Measurements from ENCODE around the gene PCDHGB6. TPM values are rescaled to one million over a fixed set of nuclear protein-coding genes. Genes with fewer than 3 reads are reported as not detected.
"Not testable (repeated sequence)": the region's sequence is repeated elsewhere in the genome, so short reads cannot be mapped to it uniquely, and the experiment has no call there.

The PCDHGB6 gene
- total and polyA plus RNA-seq, 8 donors = 0.29 to 6.2 (median 2.3) TPM; not detected in 2

DNA sequence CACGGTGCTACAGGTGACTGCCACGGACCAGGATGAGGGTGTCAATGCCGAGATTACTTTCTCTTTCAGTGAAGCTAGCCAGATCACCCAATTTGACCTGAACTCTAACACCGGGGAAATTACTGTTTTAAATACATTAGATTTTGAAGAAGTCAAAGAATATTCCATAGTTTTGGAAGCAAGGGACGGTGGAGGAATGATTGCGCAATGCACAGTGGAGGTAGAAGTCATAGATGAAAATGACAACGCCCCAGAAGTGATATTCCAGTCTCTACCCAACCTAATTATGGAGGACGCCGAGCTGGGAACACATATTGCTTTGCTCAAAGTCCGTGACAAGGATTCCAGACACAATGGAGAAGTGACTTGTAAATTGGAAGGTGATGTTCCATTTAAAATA, 19.2 kb upstream of the PCDHGB6 start:
- Histone ChIP-seq H3K9me3 (peaks cover 59 to 98% (median 92%) of the 10 kb centered on the region in 4 donors), H3K4me3 (no peak overlapping the region), H3K27me3 (peaks cover 0 to 78% (median 10%) of the 10 kb centered on the region in 3 donors), H3K4me1 (no peaks in the 10 kb centered on the region), H3K36me3 (peaks cover 0 to 16% (median 0%) of the 10 kb centered on the region in 4 donors), H3K27ac (no peak overlapping the region)
- TF ChIP-seq POLR2A (IDR thresholded peaks at IDR 0.05) (no peak), EP300 (IDR thresholded peaks at IDR 0.05) (no peak), POLR2AphosphoS5 (IDR thresholded peaks at IDR 0.05) (no peak)
- TF ChIP-seq, protein P1, sequence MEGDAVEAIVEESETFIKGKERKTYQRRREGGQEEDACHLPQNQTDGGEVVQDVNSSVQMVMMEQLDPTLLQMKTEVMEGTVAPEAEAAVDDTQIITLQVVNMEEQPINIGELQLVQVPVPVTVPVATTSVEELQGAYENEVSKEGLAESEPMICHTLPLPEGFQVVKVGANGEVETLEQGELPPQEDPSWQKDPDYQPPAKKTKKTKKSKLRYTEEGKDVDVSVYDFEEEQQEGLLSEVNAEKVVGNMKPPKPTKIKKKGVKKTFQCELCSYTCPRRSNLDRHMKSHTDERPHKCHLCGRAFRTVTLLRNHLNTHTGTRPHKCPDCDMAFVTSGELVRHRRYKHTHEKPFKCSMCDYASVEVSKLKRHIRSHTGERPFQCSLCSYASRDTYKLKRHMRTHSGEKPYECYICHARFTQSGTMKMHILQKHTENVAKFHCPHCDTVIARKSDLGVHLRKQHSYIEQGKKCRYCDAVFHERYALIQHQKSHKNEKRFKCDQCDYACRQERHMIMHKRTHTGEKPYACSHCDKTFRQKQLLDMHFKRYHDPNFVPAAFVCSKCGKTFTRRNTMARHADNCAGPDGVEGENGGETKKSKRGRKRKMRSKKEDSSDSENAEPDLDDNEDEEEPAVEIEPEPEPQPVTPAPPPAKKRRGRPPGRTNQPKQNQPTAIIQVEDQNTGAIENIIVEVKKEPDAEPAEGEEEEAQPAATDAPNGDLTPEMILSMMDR (IDR thresholded peaks at IDR 0.05) = no peak
- DNase-seq = no peak
- WGBS, 5 donors = 42 to 55% (median 43%) methylated on average over 10 of the region's 10 CpGs
- intact Hi-C loops (cut with DNase I; ENCODE audit: low total_unique reads) = no loop called here

DNA sequence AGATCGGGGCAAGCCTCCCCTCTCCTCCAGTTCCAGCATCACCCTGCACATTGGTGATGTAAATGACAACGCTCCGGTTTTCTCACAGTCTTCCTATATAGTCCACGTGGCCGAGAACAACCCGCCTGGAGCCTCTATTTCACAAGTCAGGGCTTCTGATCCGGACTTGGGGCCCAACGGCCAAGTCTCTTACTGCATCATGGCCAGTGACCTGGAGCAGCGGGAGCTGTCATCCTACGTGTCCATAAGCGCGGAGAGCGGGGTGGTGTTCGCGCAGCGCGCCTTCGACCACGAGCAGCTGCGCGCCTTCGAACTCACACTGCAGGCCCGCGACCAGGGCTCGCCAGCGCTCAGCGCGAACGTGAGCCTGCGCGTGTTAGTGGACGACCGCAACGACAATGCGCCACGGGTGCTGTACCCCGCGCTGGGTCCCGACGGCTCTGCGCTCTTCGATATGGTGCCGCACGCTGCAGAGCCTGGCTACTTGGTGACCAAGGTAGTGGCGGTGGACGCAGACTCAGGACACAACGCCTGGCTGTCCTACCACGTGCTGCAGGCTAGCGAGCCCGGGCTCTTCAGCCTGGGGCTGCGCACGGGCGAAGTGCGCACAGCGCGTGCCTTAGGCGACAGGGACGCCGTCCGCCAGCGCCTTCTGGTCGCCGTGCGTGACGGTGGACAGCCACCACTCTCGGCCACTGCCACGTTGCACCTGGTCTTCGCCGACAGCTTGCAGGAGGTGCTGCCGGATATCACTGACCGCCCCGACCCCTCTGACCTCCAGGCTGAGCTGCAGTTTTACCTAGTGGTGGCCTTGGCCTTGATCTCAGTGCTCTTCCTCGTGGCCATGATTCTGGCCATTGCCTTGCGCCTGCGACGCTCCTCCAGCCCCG, 18.4 kb upstream of the PCDHGB6 start:
- intact Hi-C loops (cut with DNase I; ENCODE audit: low total_unique reads) = no loop called here
- DNase-seq = no peak
- Histone ChIP-seq H3K4me1 (no peaks in the 10 kb centered on the region), H3K36me3 (peaks cover 0 to 16% (median 0%) of the 10 kb centered on the region in 4 donors), H3K27me3 (peaks cover 0 to 78% (median 7%) of the 10 kb centered on the region in 3 donors), H3K27ac (no peak overlapping the region), H3K9me3 (peaks cover 62 to 98% (median 92%) of the 10 kb centered on the region in 4 donors), H3K4me3 (no peak overlapping the region)
- TF ChIP-seq, protein P1 (IDR thresholded peaks at IDR 0.05) = no peak
- no peak for TF ChIP-seq EP300 (IDR thresholded peaks at IDR 0.05)
- no peak for TF ChIP-seq POLR2A (IDR thresholded peaks at IDR 0.05)
- TF ChIP-seq POLR2AphosphoS5 (IDR thresholded peaks at IDR 0.05) = no peak
- WGBS, 5 donors = 35 to 46% (median 39%) methylated on average over 52 to 77 of the region's 77 CpGs

DNA sequence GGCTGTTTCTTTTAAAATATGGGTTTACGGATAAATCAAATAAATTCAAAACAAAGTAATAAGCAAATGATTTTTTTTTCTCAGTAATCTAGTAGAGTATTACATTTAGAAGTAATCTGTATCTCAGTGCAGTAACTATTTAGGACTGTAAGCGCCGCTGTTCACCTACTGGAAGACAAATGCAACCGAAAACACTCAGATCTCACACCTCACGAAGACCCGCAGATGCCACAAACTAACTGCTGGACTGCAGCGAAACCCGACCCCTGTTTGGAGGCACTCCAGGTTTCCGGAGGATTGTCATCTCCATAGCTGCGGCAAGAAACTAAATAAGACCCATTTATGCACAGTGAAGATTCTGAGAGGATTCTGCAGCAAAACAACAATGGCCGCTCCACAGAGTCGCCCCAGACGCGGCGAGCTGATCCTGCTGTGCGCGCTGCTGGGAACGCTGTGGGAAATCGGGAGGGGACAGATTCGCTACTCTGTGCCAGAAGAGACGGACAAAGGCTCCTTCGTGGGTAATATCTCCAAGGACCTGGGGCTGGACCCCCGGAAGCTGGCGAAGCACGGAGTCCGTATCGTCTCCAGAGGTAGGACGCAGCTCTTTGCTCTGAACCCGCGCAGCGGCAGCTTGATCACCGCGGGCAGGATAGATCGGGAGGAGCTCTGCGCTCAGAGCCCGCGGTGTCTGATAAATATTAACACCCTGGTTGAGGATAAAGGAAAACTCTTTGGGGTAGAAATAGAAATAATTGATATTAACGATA, 15.2 kb upstream of the PCDHGB6 start, which contains the start of gene PCDHGA8:
PCDHGA8 (plus strand) TSS at position 205 of the 770 bp plus-strand sequence; CDS start at position 386, 181 bp downstream.
- no peak for TF ChIP-seq POLR2AphosphoS5 (IDR thresholded peaks at IDR 0.05)
- TF ChIP-seq POLR2A (IDR thresholded peaks at IDR 0.05) = no peak
- TF ChIP-seq EP300 (IDR thresholded peaks at IDR 0.05) = no peak
- TF ChIP-seq, protein P1 (IDR thresholded peaks at IDR 0.05) = no peak
- Histone ChIP-seq H3K27me3 (peaks cover 0 to 80% (median 5%) of the 10 kb centered on the region in 3 donors), H3K4me1 (no peaks in the 10 kb centered on the region), H3K27ac (no peak within 1 kb of the TSS), H3K36me3 (peaks cover 0 to 16% (median 0%) of the 10 kb centered on the region in 4 donors), H3K9me3 (peaks cover 50 to 98% (median 90%) of the 10 kb centered on the region in 4 donors), H3K4me3 (no peak within 1 kb of the TSS)
- intact Hi-C loops (cut with DNase I; ENCODE audit: low total_unique reads) = no loop called here
- 21 to 34% (median 28%) methylated on average over 35 to 38 of the region's 38 CpGs for WGBS, 5 donors
- DNase-seq = no peak

- Histone ChIP-seq H3K27ac (no peak overlapping the region), H3K4me1 (no peaks in the 10 kb centered on the region), H3K4me3 (no peak overlapping the region), H3K9me3 (peaks cover 49 to 98% (median 91%) of the 10 kb centered on the region in 4 donors), H3K27me3 (peaks cover 0 to 80% (median 5%) of the 10 kb centered on the region in 3 donors), H3K36me3 (peaks cover 0 to 16% (median 0%) of the 10 kb centered on the region in 4 donors)
- 31 to 46% (median 34%) methylated on average over 21 of the region's 21 CpGs for WGBS, 5 donors
- intact Hi-C loops (cut with DNase I; ENCODE audit: low total_unique reads) = no loop called here
- TF ChIP-seq POLR2A (IDR thresholded peaks at IDR 0.05) (no peak), EP300 (IDR thresholded peaks at IDR 0.05) (no peak), POLR2AphosphoS5 (IDR thresholded peaks at IDR 0.05) (no peak)
- TF ChIP-seq, protein P1 (IDR thresholded peaks at IDR 0.05) = no peak
- DNase-seq = no peak
Measured at GRCh38 chr5:141393267-141393666, 14.6 kb upstream of the PCDHGB6 start.

DNA sequence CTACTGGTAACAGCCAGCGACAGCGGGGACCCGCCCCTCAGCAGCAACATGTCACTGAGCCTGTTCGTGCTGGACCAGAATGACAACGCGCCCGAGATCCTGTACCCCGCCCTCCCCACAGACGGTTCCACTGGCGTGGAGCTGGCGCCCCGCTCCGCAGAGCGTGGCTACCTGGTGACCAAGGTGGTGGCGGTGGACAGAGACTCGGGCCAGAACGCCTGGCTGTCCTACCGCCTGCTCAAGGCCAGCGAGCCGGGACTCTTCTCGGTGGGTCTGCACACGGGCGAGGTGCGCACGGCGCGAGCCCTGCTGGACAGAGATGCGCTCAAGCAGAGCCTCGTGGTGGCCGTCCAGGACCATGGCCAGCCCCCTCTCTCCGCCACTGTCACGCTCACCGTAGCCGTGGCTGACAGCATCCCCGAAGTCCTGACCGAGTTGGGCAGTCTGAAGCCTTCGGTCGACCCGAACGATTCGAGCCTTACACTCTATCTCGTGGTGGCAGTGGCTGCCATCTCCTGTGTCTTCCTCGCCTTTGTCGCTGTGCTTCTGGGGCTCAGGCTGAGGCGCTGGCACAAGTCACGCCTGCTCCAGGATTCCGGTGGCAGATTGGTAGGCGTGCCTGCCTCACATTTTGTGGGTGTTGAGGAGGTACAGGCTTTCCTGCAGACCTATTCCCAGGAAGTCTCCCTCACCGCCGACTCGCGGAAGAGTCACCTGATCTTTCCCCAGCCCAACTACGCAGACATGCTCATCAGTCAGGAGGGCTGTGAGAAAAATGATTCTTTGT, 13.2 kb upstream of the PCDHGB6 start:
- H3K27ac ChIP-seq; intact Hi-C loops (cut with DNase I; ENCODE audit: low total_unique reads); DNase-seq; H3K4me1 ChIP-seq; H3K4me3 ChIP-seq: not testable (repeated sequence)
- peaks cover 0 to 80% (median 7%) of the 10 kb centered on the region in 3 donors for H3K27me3 ChIP-seq
- 36 to 38% (median 38%) methylated on average over 13 to 44 of the region's 53 CpGs for WGBS, 5 donors
- peaks cover 0 to 15% (median 0%) of the 10 kb centered on the region in 4 donors for H3K36me3 ChIP-seq
- peaks cover 41 to 98% (median 90%) of the 10 kb centered on the region in 4 donors for H3K9me3 ChIP-seq
